ENCODE measurements around the gene ST13.

DNA sequence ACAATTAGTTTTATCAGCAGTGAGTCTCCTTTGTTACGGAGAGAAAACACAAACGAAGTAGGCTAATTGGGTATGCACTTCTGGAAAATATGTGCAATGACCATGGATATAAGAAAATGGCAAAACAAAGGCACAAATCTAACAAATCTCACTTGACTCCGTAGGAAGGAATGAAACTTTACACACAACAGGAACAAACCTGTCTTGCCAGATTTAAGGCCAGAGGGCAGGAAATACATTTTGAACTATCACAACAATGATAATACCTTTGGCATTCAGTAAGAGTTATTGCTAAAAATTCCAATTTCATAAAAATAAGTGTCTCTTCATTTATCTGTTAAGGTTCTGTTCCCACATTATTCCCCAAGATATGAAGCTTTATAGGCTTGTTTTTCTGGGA lies 73.9 kb downstream of the ST13 start:
- TF ChIP-seq CEBPB (IDR thresholded peaks at IDR 0.05; ENCODE audit: low read depth, low read length) (no peak), NFE2L2 (IDR thresholded peaks at IDR 0.05; ENCODE audit: low read depth, low read length) (no peak), POLR2A (IDR thresholded peaks at IDR 0.05; ENCODE audit: low read depth, low read length) (no peak), MXI1 (IDR thresholded peaks at IDR 0.05; ENCODE audit: borderline replicate concordance, low read depth, low read length) (no peak)
- TF ChIP-seq, protein P1, sequence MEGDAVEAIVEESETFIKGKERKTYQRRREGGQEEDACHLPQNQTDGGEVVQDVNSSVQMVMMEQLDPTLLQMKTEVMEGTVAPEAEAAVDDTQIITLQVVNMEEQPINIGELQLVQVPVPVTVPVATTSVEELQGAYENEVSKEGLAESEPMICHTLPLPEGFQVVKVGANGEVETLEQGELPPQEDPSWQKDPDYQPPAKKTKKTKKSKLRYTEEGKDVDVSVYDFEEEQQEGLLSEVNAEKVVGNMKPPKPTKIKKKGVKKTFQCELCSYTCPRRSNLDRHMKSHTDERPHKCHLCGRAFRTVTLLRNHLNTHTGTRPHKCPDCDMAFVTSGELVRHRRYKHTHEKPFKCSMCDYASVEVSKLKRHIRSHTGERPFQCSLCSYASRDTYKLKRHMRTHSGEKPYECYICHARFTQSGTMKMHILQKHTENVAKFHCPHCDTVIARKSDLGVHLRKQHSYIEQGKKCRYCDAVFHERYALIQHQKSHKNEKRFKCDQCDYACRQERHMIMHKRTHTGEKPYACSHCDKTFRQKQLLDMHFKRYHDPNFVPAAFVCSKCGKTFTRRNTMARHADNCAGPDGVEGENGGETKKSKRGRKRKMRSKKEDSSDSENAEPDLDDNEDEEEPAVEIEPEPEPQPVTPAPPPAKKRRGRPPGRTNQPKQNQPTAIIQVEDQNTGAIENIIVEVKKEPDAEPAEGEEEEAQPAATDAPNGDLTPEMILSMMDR (conservative IDR thresholded peaks at IDR 0.05; ENCODE audit: low read depth, low read length) = no peak
- TF ChIP-seq, protein P2, sequence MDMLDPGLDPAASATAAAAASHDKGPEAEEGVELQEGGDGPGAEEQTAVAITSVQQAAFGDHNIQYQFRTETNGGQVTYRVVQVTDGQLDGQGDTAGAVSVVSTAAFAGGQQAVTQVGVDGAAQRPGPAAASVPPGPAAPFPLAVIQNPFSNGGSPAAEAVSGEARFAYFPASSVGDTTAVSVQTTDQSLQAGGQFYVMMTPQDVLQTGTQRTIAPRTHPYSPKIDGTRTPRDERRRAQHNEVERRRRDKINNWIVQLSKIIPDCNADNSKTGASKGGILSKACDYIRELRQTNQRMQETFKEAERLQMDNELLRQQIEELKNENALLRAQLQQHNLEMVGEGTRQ (IDR thresholded peaks at IDR 0.05; ENCODE audit: low read depth, low read length) = no peak
